AG08395 (cell line): Measurements from ENCODE around the gene USP25.

Experiments used
- DNase-seq: peaks from one replicate; pipeline ENCODE4 v3.0.0; 2012; ENCODE audit warnings: mixed read lengths, low spot score

The USP25 gene

DNA sequence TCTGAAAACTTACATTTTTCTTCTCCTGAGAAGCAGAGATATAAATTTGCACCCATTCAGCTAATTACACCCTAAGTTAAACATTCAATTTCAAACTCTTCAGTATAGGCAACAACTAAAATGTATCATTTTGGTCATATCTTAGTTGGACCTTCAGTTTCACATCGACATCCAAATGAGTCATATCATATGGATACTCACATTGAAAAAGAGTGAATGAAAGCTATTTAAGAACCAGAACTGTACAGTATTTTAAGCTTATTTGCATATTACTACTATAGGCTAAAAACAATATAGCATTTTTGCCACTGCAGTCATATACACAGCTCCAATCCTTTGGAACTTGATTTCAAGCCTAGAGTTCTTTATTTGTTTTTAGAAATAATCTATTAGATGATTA is 33.6 kb downstream of the USP25 start:
- DNase-seq = no peak

DNA sequence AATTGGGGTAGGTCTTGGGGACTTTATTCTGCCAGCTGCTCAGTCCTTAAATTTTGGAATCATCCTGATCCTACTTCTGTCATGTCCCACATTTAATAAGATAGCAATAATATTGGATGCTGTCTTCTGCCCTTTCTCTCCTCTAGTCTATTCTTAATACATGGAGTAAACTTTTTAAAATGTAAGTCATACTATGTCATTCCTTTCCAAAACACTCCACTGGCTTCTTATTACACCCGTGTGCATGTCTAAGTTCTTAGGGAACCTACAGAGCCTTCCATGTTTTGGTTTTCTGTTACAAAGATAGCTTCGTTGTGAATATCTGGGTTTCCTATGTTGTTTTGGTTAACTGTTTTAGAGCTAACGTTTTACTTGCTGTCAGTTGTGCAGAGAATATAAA is 35.1 kb downstream of the USP25 start:
- no peak for DNase-seq

DNA sequence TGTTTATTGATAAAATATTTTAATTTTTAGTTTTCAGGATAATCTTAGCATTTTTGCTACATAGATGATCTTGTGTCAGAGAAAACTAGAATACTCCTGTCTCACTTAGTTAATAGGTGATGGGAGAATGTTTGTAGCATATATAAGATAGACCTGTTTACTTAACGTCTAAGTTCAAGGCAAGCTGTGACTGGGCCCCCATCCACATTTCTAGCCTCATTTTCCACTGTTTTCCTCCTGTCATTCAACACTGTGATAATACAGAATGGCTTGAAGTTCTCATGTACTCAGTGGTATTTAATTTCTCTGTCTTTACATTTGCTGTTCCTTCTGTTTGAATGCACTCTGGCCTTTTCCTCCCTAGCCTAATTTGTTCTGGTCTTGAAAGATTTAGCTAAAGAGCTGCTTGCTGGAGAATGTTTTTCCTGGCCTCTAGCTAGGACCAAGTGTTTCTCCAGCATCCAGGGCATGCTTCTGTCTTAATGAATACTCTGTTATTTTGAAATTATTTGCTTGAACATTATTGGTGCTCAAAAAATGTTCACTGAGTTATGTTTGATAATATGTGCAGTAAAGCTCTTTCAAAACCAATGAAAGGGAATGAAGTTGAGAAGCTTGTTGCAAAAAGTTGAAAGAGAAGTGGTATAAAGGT is 37.3 kb downstream of the USP25 start:
- no peak for DNase-seq

DNA sequence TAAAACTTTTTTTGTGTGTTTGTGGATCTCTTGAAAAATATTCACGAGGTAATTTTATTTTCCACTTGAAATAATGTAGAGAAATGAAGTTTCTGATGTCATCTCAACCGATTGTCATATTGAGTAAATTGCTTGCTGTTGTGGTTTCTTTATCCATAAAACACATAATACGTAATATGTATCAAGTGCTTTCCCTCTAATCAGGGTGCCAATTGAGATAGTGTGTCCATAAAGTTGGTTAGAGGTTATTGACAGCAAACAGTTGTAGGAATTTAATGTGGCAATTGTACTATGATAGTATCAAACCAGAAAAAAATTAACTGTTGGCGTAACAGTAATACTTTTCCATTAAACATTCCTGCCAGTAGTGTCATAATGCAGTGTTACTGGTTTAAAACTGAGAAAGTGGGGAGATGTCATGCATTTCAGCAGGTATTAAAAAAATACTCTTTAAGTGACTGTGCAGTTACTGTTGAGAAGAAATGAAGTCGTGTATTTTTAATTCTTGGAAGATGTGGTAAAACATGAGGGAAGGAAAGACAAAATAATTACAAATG is 38.3 kb downstream of the USP25 start:
- no peak for DNase-seq

DNA sequence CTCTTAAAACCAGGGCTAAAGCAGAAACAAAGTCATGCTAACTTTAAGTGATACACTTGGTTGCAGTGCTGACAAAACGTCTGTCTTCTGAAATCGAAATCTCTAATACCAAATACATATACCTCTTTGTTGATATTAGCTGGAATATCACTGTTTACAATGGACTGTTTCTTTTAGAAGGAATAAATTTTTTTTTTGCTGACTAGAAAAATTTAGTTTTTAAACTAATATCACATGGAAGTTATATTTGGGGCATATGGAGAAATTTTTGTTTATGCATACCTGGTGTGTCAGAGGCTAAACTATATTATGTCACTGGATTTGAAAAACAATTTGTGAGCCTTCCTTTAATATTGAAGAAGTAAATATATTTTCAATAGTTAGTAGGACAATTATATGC is 39.1 kb downstream of the USP25 start:
- DNase-seq = no peak

- no peak for DNase-seq
Observed at GRCh38 chr21:15771311-15771710, 41.5 kb downstream of the USP25 start.

- DNase-seq = no peak
Observed at GRCh38 chr21:15772654-15773053, 42.9 kb downstream of the USP25 start.

- DNase-seq = peak; percentile 15
Observed at GRCh38 chr21:15774590-15774989, 44.8 kb downstream of the USP25 start.

DNA sequence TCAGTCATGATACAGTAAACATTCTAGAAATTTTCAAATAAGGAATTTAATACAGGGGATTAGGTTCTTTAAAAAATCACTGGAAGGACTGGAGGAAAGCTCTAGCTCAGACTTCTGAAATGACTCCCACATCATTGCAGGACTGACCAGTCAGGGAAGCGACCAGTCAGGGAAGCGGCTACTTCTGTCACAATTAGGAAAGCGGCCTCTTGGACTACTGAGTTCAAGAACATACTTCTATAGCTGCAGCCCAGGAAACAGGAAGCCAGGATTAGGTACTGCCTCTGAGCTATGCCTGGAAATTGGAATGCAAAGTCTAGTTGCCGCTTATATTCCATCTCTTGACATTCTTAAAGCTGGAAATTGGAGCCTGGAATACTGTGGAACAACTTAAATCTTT is 45.5 kb downstream of the USP25 start:
- no peak for DNase-seq

- peak; percentile 67 for DNase-seq
Observed at GRCh38 chr21:15775981-15776380, 46.2 kb downstream of the USP25 start.

DNA sequence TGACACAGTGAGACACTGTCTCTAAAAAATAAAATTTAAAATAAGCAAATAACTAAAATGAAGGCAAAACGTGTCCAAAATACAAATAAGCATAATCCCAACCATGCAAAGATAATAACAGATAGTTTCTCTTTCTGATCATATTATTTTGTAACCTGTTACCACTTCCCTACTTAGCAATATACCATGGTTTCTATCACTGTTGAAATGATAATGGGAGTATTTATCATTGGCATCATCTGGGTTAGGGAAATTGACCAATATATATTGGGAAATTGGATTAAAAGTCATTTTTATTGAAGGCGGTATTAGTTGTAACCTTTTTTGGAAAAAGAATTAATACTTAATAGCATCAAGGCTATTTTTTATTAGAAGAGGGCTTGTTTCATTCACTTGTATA is 47.0 kb downstream of the USP25 start:
- no peak for DNase-seq

DNA sequence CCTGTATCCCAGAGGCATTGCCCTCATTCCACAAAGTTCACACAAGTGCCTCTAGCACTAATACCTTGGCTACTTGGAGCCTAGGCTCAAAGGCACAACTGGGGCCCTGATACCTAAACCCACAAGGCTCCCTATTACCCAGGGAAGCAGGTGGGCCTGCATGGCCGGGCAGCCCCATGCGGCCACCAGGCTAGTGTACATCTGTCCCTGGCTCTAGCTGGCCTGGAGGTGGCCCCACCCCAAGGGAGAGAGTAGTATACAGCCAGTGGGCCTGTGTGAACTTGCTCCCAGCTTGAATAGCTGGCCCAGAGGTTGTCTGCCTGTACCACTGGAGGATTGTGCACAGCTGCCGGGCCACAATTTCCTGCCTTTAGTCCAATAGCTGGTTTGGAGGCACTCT is 52.2 kb downstream of the USP25 start:
- no peak for DNase-seq

DNA sequence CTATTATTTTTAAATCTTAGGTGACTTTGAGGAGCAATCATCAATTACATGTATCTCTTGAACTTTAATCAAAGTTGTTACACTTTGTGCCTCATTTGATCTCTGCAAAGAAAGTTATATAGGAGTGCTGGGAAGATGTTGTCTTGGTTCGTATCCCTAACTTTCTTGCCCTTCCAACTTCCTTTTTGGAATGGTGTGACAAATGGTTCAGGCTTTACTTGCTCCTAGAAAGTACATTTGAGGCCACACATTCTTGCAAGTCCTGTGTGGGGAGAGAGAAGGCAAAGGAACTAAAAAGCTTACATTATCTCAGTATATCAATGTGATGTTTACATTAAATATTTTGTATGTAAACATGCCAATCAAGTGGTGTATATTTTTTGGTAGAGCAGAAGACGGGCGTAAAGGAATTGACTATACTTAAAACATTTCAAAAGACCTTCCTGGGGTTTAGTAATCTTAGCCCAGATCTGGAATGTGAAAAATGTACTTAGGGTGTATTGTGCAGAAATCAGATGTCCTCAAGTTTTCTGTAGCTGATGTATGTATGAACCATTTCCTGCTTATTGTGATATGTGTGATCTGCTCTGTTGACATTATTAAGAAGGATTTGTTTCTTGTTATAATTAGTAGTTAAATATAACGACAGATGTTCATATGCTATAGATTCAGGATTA is 59.2 kb downstream of the USP25 start:
- no peak for DNase-seq

DNA sequence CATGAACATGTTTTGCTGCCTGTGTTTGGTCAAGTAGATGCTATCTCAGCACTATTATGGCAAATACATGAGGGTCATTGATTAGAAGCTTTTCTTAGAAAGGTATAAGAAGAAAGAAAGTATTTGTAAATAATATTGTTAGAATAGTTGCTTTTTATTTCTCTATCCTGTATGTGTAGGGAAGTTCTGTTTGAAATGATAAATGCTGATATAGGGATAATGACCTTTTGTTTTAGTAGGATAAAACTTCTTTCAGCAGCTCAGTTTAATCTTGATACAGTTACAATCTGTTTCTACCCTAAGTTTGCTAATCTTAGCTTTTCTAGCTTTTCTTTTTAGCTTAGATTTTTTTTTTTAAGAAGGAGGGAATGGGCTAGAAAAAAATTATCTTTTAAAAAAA is 63.3 kb downstream of the USP25 start:
- no peak for DNase-seq

DNA sequence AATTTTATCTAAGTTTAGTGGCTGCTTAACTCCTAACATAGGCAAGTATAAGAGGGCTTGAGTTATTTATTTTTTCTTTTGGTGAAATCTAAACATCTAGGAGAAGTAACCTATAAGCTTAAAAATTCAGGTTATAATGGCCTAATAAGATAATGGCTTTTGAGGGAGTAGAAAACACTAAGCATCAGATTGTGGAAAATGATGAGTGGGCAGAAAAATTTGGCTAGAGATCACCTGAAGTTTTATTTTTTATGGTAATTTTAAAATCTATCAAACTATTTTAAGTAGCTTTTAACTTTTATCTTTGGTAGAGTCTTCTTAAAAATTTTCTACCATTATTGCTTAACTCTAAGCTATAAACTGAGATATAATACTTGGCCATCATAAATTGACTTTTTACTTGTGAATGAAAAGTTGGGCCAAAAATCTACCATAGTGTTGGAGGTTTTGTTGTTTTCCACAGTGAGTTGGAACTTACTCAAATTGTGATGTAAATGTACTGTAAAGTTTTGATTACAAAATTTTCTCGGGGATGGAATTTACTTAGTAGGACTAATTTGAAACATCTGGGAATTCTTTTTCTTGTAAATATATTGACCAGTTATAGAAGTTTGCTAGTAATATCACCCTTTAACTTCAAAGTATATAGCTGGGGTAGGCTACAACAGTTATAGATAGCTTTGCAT is 63.9 kb downstream of the USP25 start:
- DNase-seq = no peak

- no peak for DNase-seq
Observed at GRCh38 chr21:15794277-15794912, 64.6 kb downstream of the USP25 start.

- no peak for DNase-seq
Observed at GRCh38 chr21:15795533-15795932, 65.8 kb downstream of the USP25 start.

- no peak for DNase-seq
Observed at GRCh38 chr21:15797577-15798363, 68.0 kb downstream of the USP25 start.

- DNase-seq = no peak
Observed at GRCh38 chr21:15801352-15801863, 71.6 kb downstream of the USP25 start.

GRCh38 chr21:15804247-15805005 is 74.6 kb downstream of the USP25 start:
- no peak for DNase-seq

DNA sequence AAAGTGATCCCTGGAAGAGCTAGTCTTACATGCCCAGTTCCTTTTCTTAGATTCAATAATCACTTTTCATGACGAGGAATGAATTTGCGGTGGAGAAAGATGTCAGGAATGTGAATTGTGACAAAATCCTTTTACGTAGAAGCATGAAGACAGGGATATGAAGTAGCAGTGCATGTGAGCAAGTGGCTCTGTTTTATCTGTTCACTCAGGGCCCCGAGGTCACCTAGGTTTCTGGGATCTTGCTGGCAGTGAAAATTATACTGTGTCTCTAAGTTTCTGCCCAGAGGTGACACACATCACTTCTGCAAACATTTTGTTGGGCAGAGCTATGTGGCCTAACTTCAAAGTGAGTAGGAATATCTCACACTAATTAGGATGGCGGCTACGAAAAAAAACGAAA is 79.3 kb downstream of the USP25 start:
- DNase-seq = no peak
